Activated T-cell treated with anti-CD3 and anti-CD28 coated beads for 24 hours (primary cell): ENCODE data around the gene TMEM179.
A peak's percentile ranks its signal among the peaks of the same experiment; 100 is the strongest.
"Not testable (repeated sequence)": the region's sequence is repeated elsewhere in the genome, so short reads cannot be mapped to it uniquely, and the experiment has no call there.

Experiments
- DNase-seq: peaks from one replicate; pipeline ENCODE4 v3.0.0-alpha.2; 2020; ENCODE audit warnings: low read depth

The TMEM179 gene

GRCh38 chr14:104604458-104605449, at the start of gene TMEM179:
Gene TMEM179 (minus strand): TSS chr14:104604772. CDS start chr14:104604741, 31 bp downstream.
- DNase-seq: no peak

GRCh38 chr14:104654119-104654518, 49.5 kb upstream of the TMEM179 start:
- no peak for DNase-seq

- DNase-seq: not testable (repeated sequence)
Observed at GRCh38 chr14:104653130-104653920, 48.8 kb upstream of the TMEM179 start.

- no peak for DNase-seq
Observed at GRCh38 chr14:104652386-104652785, 47.8 kb upstream of the TMEM179 start.

- DNase-seq: no peak
Observed at GRCh38 chr14:104651876-104652260, 47.3 kb upstream of the TMEM179 start.

- no peak for DNase-seq
Observed at GRCh38 chr14:104650981-104651875, 46.7 kb upstream of the TMEM179 start.

GRCh38 chr14:104650057-104650980, 45.7 kb upstream of the TMEM179 start:
- peak; percentile 59 for DNase-seq

GRCh38 chr14:104647467-104648043, 43.0 kb upstream of the TMEM179 start:
- DNase-seq: no peak

- DNase-seq: no peak
Observed at GRCh38 chr14:104644656-104645378, 40.2 kb upstream of the TMEM179 start.

- no peak for DNase-seq
Observed at GRCh38 chr14:104644091-104644635, 39.6 kb upstream of the TMEM179 start.

- no peak for DNase-seq
Observed at GRCh38 chr14:104643306-104643705, 38.7 kb upstream of the TMEM179 start.

- DNase-seq: no peak
Observed at GRCh38 chr14:104642540-104642868, 37.9 kb upstream of the TMEM179 start.

GRCh38 chr14:104641753-104642539, 37.4 kb upstream of the TMEM179 start:
- DNase-seq: no peak

- no peak for DNase-seq
Observed at GRCh38 chr14:104640681-104641080, 36.1 kb upstream of the TMEM179 start.

GRCh38 chr14:104639885-104640548, 35.4 kb upstream of the TMEM179 start:
- DNase-seq: peak; percentile 27

GRCh38 chr14:104639471-104639870, 34.9 kb upstream of the TMEM179 start:
- no peak for DNase-seq

- no peak for DNase-seq
Observed at GRCh38 chr14:104638927-104639450, 34.4 kb upstream of the TMEM179 start.

- DNase-seq: no peak
Observed at GRCh38 chr14:104638190-104638589, 33.6 kb upstream of the TMEM179 start.
